Esophagus squamous epithelium (tissue), 5 donors: ENCODE results near the gene FAM222B. TPM values are rescaled to one million over a fixed set of nuclear protein-coding genes. Genes with fewer than 3 reads are reported as not detected.
"Not testable (repeated sequence)": the region's sequence is repeated elsewhere in the genome, so short reads cannot be mapped to it uniquely, and the experiment has no call there.

Experiments
- DNase-seq: peaks from one replicate; lab custom pipeline; 2025; lab: John Stamatoyannopoulos, UW
- H3K27ac ChIP-seq, 4 donors: fragments of 200-600 bp; sonication (generic); one replicate each; pipeline ENCODE4 v1.5.1; 2016 to 2019; ENCODE audit warnings: mild to moderate bottlenecking in 1 of 4
- H3K27me3 ChIP-seq, 4 donors: fragments of 200-600 bp; sonication (generic); 1 replicate in 3 of 4; 2 replicates in 1 of 4; pipeline versions ENCODE4 v1.5.1 to v1.6.0; 2017 to 2021; ENCODE audit warnings: antibody characterized with exemption in 1 of 4
- H3K36me3 ChIP-seq, 3 donors: fragments of 200-600 bp; sonication (generic); one replicate each; pipeline ENCODE4 v1.5.1; 2016 to 2019
- H3K4me1 ChIP-seq, 3 donors: fragments of 200-600 bp; sonication (generic); one replicate each; pipeline ENCODE4 v1.5.1; 2017 to 2019
- H3K4me3 ChIP-seq, 4 donors: fragments of 200-600 bp; sonication (generic); 1 replicate in 3 of 4; 2 replicates in 1 of 4; pipeline ENCODE4 v1.5.1; 2016 to 2019; ENCODE audit warnings: mild to moderate bottlenecking in 2 of 4, moderate library complexity in 1 of 4
- H3K9me3 ChIP-seq, 3 donors: fragments of 200-600 bp; sonication (generic); one replicate each; pipeline ENCODE4 v1.5.1; 2016 to 2019
- POLR2A ChIP-seq, 4 donors: fragments of 450-650 bp; IDR thresholded peaks; one replicate each; pipeline ENCODE4 v1.6.1; 2017; ENCODE audit warnings: antibody characterized with exemption in 4 of 4, mild to moderate bottlenecking in 4 of 4, moderate library complexity in 3 of 4
- WGBS, 2 donors: methylation state at CpG; one replicate each; pipeline ENCODE4 v1.1.5; 2018; 5-methylcytosine and 5-hydroxymethylcytosine counted together
- intact Hi-C: fragments of 100-400 bp; cut with DNase I; formaldehyde crosslinking; loops from one replicate; pipeline ENCODE4 v1.15.0; 2022
- total RNA-seq, 4 donors: library from RNA; depleted of rRNA; stranded (reverse); fragments of >200 nt; gene quantifications; one replicate each; pipeline ENCODE4 v1.1.0, GENCODE V29; 2016
- TF ChIP-seq, protein P1 (sequence below), 6 experiments: fragments of 450-650 bp in 4 of 6; fragments of 200-600 bp in 2 of 6; sonication (generic) in 2 of 6; IDR thresholded peaks; one replicate each; pipeline ENCODE4 v1.5.1; 2016 to 2019; ENCODE audit warnings: antibody characterized with exemption in 6 of 6, mild to moderate bottlenecking in 4 of 6, moderate library complexity in 4 of 6
- donor health status: DM: yes; HTN: yes; CAD: no.

The FAM222B gene
- total RNA-seq, 4 donors from 2014 or later, result 8.0 to 16.4 (median 11.2) TPM

DNA sequence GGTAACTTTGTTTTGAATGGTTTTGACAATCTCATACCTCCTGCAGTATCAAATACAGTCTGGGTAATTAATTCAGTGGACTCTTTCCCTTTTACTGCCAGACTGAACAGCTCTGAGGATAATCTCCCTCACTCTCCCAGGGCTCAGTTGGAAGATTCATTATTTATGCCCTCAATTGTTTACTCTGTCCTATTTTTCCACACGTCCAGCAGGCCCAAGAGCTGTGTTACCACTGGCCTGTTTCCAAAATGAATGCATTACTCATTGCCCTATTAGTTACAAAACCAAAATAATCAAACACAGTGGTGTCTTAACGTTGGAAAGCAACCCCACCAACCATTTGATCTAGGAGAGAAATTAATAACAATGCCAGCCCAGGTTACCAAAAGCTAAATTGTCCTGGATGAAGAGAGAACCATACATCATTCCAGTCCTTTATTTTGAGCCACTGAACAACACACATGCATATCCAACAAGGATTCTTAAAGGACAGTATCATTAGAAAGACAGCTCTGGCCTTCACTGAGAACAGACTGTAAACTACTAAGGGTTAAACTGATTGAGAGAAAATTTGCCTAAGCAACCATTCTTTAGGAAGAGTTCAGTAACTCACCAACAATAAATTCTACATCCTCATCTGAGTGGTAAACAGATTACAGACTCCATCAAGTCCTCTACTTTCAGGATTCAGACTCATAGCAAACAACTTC lies 34.5 kb downstream of the FAM222B start:
- no peak for TF ChIP-seq POLR2A (IDR thresholded peaks at IDR 0.05)
- TF ChIP-seq, protein P1, sequence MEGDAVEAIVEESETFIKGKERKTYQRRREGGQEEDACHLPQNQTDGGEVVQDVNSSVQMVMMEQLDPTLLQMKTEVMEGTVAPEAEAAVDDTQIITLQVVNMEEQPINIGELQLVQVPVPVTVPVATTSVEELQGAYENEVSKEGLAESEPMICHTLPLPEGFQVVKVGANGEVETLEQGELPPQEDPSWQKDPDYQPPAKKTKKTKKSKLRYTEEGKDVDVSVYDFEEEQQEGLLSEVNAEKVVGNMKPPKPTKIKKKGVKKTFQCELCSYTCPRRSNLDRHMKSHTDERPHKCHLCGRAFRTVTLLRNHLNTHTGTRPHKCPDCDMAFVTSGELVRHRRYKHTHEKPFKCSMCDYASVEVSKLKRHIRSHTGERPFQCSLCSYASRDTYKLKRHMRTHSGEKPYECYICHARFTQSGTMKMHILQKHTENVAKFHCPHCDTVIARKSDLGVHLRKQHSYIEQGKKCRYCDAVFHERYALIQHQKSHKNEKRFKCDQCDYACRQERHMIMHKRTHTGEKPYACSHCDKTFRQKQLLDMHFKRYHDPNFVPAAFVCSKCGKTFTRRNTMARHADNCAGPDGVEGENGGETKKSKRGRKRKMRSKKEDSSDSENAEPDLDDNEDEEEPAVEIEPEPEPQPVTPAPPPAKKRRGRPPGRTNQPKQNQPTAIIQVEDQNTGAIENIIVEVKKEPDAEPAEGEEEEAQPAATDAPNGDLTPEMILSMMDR (IDR thresholded peaks at IDR 0.05), result no peak
- H3K36me3 ChIP-seq, result peaks cover 0 to 33% (median 0%) of the 10 kb centered on the region in 3 donors
- H3K4me1 ChIP-seq, result peaks cover 40 to 60% (median 45%) of the 10 kb centered on the region in 3 donors
- intact Hi-C loops, result no loop called here
- no peak for DNase-seq
- H3K27ac ChIP-seq, result peak overlapping the region; percentile 74 to 96 (median 93)
- H3K9me3 ChIP-seq, result no peaks in the 10 kb centered on the region
- 6 to 9% methylated on average over 2 of the region's 2 CpGs for WGBS, 2 donors
- no peaks in the 10 kb centered on the region for H3K27me3 ChIP-seq
- H3K4me3 ChIP-seq, result peak overlapping the region in 1 of 4 donors; percentile 38

DNA sequence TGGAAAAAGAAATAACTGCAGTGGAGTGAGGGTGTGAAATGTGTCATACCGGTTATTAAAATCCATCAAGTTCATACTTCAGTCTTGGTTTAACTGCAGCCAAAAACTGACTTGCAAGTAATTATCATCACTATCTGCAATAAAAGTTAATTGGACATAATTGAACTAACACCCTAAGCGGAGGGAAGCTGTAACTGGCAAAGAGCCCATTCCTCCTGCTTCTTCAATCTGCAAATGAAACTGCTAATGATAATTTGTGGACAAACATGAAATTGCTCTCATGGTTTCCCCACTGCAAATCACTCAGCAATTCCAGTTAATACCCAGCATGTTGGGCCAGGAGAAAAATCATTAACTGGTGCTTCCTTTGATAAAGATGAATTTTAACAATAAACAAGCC lies 46.5 kb downstream of the FAM222B start:
- Histone ChIP-seq H3K36me3 (peaks cover 0 to 9% (median 0%) of the 10 kb centered on the region in 3 donors), H3K4me3 (no peak overlapping the region), H3K27me3 (no peaks in the 10 kb centered on the region), H3K27ac (no peak overlapping the region), H3K4me1 (peaks cover 0 to 5% (median 0%) of the 10 kb centered on the region in 3 donors), H3K9me3 (no peaks in the 10 kb centered on the region)
- TF ChIP-seq POLR2A (IDR thresholded peaks at IDR 0.05), result no peak
- TF ChIP-seq, protein P1 (IDR thresholded peaks at IDR 0.05), result no peak
- no peak for DNase-seq
- WGBS, 2 donors, result 73 to 81% methylated on average over 2 of the region's 2 CpGs
- intact Hi-C loops, result no loop called here

DNA sequence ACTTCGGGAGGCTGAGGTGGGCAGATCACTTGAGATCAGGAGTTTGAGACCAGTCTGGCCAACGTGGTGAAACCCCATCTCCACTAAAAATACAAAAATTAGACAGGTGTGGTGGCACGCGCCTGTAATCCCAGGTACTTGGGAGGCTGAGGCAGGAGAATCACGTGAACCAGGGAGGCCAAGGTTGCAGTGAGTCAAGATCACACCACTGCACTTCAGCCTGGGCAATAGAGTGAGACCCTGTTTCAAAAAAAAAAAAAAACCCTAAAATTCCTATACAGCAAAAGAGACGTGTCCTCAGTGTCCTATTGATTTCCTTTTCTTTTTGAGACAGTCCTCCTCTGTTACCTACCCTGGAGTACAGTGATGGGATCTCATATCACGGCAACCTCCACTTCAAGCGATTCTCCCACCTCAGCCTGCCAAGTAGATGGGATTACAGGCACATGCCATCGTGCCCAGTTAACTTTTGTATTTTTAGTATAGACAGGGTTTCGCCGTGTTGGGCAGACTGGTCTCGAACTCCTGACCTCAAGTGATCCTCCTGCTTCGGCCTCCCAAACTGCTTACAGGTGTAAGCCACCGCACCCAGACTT lies 47.6 kb downstream of the FAM222B start:
- DNase-seq, intact Hi-C loops, H3K9me3 ChIP-seq, H3K4me3 ChIP-seq, H3K36me3 ChIP-seq, H3K4me1 ChIP-seq, H3K27ac ChIP-seq, H3K27me3 ChIP-seq: not testable (repeated sequence)
- WGBS, 2 donors, result 92 to 95% methylated on average over 13 to 14 of the region's 14 CpGs

DNA sequence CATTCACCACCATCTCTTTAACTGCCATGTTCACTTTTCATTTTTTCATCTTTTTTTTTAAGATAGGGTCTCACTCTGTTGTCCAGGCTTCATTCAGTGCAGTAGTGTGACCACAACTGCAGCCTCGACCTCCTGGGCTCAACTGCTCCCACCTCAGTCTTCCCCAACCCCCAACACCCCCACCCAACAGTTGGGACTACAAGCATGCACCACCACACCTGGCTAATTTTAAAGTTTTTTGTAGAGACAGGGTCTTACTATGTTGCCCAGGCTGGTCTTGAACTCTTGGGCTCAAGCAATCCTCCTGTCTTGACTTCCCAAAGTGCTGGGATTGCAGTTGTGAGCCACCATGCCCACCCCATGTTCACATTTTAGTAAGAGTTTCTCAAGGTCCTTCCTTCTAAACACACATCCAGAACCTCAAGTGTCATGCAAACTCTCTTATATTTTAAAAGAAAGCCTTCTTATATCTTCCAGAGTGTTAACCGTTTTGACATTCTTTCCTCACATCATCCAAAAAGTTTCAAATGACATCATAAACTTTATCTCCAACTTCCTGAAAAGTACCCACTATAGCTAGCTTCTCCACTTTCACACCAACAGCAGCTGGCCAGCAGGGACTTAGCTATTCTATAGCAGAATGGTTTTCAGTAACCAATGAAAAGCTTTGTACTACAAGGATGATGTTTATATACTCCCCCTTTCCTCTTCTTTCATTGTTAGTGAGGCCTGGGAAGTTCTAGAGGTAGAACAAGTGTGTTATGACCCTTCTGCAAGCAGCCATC lies 49.5 kb downstream of the FAM222B start:
- no peak for TF ChIP-seq POLR2A (IDR thresholded peaks at IDR 0.05)
- TF ChIP-seq, protein P1 (IDR thresholded peaks at IDR 0.05), result no peak
- Histone ChIP-seq H3K9me3 (no peaks in the 10 kb centered on the region), H3K4me1 (peaks cover 0 to 5% (median 0%) of the 10 kb centered on the region in 3 donors), H3K27me3 (no peaks in the 10 kb centered on the region), H3K4me3 (no peak overlapping the region), H3K36me3 (peaks cover 0 to 9% (median 0%) of the 10 kb centered on the region in 3 donors), H3K27ac (no peak overlapping the region)
- no peak for DNase-seq
- intact Hi-C loops, result no loop called here
- whole genome bisulfite sequencing, 2 donors, result 74 to 79% methylated on average over 2 of the region's 2 CpGs

DNA sequence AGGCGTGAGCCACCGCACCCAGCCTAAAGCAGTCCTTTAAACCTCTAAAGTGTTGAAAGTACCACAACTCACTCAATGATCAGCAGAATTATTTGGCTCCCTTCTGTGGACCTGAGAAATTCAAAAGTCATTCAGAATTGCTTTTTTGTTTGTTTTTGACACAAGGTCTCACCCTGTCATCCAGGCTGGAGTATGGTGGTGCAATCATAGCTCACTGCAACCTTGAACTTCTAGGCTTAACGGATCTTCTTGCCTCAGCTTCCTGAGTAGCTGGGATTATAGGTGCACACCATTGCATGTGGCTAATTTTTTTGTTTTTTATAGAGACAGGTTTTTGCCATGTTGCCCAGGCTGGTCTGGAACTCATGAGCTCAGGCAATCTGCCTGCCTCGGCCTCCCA lies 54.5 kb downstream of the FAM222B start:
- Histone ChIP-seq H3K4me1 (no peaks in the 10 kb centered on the region), H3K9me3 (no peaks in the 10 kb centered on the region), H3K27ac (no peak overlapping the region), H3K36me3 (peaks cover 0 to 9% (median 0%) of the 10 kb centered on the region in 3 donors), H3K4me3 (no peak overlapping the region), H3K27me3 (no peaks in the 10 kb centered on the region)
- no peak for TF ChIP-seq POLR2A (IDR thresholded peaks at IDR 0.05)
- TF ChIP-seq, protein P1 (IDR thresholded peaks at IDR 0.05), result no peak
- 90 to 93% methylated on average over 4 of the region's 4 CpGs for WGBS, 2 donors
- DNase-seq, result no peak
- intact Hi-C loops, result no loop called here
